HT-29 (cell line): ENCODE measurements around the gene SIK2. TPM values are rescaled to one million over a fixed set of nuclear protein-coding genes. Genes with fewer than 3 reads are reported as not detected.
"Not testable (repeated sequence)": the region's sequence is repeated elsewhere in the genome, so short reads cannot be mapped to it uniquely, and the experiment has no call there.

Experiments used
- DNase-seq: peaks from one replicate; pipeline ENCODE4 v3.0.0-alpha.2; 2015; ENCODE audit warnings: low spot score
- total RNA-seq: library from RNA; depleted of rRNA; stranded (reverse); fragments of >200 nt; shearing (Covaris generic); gene quantifications from 2 replicates; pipeline ENCODE4 v1.2.3, GENCODE V29; 2014

SIK2 gene
- total RNA-seq, 1 experiment from 2014 or later: 11.4 TPM

GRCh38 chr11:111657905-111658304, 55.7 kb downstream of the SIK2 start:
- not testable (repeated sequence) for DNase-seq

- DNase-seq: not testable (repeated sequence)
Measured at GRCh38 chr11:111658493-111658892, 56.2 kb downstream of the SIK2 start.

- DNase-seq: no peak
Measured at GRCh38 chr11:111659201-111660115, 57.2 kb downstream of the SIK2 start.

GRCh38 chr11:111660822-111661221, 58.6 kb downstream of the SIK2 start:
- no peak for DNase-seq

DNA sequence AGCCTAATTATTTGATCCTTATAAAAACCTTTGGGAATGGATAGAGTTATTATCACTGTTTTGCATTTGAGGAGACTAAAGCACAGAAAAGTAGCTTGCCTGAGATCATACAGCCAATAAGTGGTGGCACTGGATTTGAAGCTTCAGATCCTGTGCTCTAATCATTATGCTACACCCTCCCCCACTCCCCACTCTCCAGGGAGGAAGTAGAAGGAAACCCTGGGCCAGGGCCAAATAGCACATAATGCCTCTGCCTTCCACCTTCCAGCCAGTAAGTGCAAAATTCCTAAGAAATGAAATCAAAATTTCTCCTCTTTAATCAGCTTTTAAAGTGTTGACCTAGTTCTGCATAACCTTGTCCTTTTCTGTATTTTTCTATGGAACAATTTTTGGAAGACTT, 61.6 kb downstream of the SIK2 start:
- peak; percentile 37 for DNase-seq

DNA sequence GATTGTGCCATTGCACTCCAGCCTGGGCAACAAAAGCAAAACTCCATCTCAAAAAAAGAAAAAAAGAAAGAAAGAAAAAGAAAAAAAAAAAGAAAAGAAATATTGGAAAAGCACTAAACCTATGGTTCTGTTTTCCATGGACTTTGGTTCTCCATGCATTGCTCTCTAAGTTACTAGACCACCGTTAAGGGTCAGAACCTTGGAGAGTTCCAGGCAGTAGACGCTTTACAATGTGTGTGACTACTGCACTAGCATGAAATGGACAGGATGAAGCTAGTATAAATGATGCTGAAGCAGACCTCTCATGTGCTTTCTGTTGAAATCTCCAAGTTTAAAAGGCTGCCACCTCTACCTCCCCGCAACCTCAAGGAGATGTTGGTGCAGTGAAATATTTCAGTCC, 63.5 kb downstream of the SIK2 start:
- DNase-seq: peak; percentile 60

DNA sequence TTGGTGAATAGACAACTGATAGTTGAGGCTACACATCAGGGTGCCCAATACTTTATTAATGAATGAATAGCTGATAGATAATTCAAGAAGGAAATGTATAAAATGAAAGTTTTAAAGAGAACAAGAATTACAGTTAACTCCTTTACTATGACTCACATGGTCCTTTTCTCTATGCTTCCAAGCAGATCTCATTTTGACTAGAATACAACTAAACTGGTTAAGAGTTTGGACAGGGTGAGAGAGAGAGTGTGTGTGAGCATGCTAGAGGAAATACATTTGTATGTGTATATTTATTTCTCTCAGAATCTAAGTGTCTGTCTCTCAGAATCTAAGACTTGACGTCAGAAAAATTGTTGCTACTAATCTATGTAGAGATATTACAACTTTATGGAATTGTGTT, 66.7 kb downstream of the SIK2 start:
- no peak for DNase-seq

DNA sequence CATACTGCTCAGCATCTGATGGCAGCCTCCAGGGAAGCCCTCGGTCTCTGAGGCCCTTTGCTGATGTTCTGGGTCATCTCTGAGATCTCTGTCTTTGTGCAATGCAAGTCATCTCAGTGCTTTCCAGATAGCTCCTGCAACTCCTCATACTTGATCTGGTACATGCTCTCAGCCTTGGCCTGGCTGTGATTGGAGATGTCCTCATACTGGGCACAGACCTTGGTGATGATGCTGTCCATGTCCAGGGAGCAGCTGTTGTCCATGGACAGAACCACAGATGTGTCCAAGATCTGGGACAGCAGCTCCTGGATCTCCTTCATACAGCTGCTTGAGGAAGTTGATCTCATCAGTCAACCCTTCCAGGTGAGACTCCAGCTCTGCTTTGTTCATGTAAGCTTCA, 69.1 kb downstream of the SIK2 start:
- DNase-seq: no peak

GRCh38 chr11:111672949-111673348, 70.7 kb downstream of the SIK2 start:
- no peak for DNase-seq

GRCh38 chr11:111674941-111675340, 72.7 kb downstream of the SIK2 start:
- no peak for DNase-seq

GRCh38 chr11:111675891-111676290, 73.6 kb downstream of the SIK2 start:
- DNase-seq: no peak

DNA sequence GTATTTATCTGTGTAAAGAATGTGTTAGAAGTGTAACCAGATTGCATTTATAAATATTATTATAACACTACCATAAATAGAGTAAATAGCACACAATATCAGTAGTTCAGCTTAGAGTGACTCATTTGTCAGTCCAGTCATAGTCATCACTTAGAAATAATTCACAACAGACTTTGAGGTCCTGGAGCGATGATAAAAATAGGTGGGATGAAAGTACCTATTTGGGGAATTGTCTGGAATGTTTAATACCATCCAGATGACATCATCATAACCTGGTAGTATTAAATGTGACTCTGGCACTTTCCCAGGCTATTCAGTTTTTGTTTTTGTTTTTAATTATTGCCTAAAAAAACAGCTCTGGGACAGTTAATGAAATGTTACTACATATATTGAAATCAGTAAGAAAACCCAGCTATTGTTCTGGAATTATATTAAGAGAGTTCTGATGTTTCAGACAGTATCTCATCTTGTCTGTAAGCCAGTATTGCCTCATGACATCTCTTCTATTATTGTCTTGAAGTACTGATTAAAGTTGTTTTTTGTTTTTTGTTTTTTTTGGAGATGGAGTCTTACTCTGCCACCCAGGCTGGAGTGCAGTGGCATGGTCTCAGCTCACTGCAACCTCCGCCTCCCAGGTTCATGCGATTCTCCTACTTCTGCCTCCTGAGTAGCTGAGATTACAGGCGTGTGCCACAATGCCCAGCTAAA, 74.8 kb downstream of the SIK2 start:
- DNase-seq: no peak

- no peak for DNase-seq
Measured at GRCh38 chr11:111680486-111681175, 78.4 kb downstream of the SIK2 start.

DNA sequence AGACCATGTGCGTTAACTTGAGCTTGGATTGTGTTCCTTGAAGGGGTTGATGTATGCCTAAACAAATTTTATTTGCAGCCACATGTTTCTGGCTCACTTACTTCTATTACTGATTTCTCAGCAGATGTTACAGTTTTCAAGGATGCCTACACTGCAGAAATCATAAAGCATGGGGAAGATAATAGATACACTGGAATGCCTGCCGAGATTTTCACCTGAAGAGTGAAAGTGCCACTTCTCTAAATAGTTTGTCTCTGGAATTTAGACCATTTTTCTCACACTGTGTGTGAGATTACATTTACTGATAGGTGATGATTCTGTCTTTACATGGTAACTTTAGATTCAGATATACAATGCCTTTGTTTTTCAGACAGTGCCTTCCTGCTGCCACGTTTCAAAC, 81.6 kb downstream of the SIK2 start:
- DNase-seq: no peak

DNA sequence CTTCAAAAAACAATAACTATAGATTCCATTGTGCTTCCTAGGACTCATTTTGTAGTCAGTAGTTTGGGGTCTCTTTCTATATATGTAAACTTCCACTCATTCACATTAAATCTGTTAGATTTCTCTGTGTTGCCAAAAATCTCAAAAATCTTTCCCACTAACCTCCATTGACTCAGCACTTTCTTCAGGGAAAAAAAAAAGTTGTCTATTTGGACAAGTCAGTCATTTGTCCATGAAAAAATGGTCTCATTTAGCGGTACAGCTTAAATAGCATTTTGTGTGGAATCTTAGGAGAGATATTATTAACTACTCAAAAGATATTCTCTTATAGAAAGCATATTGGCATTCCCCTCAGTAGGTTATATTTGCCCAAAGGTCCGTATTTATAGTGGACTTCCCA, 82.0 kb downstream of the SIK2 start:
- DNase-seq: no peak

DNA sequence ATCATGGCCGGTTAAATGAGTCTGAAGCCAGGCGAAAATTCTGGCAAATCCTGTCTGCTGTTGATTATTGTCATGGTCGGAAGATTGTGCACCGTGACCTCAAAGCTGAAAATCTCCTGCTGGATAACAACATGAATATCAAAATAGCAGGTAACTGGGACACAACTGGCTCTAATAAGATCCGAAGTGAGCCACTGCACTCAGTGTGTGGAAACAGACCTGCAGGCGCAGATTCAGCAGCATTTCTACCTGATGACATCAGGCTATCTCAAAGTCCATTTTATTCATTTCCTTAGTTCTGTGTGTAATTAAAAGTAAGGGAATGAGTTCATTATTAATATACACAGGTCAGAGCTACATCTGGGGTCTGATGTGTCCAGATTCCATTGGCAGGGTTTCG, 85.8 kb downstream of the SIK2 start:
- DNase-seq: no peak

DNA sequence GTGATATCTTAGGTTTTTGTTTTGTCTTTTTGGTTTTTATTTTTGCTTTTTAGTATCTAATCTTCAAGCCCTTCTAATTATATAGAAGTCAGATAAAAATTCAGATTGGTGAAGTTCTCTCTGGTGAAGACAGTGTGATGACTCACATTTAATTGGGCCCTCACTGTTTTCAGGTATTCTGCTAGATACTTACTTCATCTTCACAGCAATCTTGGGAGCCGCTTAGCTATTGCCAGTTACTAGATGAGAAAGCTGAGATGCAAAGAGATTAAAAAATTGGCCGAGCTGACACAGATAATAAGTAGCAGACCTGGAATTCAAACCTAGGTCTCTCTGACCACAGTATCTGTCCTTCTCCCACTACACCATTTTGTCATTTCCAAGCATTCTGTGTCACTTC, 88.9 kb downstream of the SIK2 start:
- no peak for DNase-seq

DNA sequence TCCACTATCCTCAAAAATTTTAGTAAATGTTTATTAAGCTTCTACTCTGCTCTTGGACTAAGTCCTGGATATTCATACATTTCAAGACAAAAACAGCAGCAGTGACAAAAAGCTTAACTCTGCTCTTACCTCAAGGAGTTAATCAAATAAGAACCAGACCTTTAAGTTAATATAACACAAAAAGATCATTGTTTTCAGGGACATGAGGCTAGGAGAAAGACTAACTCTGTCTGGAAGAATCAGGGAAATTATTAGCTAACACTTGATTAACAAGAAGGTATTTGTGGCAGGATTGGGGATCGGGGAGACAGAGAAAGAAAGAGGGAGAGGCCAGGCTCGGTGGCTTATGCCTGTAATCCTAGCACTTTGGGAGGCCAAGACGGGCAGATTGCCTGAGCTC, 89.5 kb downstream of the SIK2 start:
- DNase-seq: no peak

DNA sequence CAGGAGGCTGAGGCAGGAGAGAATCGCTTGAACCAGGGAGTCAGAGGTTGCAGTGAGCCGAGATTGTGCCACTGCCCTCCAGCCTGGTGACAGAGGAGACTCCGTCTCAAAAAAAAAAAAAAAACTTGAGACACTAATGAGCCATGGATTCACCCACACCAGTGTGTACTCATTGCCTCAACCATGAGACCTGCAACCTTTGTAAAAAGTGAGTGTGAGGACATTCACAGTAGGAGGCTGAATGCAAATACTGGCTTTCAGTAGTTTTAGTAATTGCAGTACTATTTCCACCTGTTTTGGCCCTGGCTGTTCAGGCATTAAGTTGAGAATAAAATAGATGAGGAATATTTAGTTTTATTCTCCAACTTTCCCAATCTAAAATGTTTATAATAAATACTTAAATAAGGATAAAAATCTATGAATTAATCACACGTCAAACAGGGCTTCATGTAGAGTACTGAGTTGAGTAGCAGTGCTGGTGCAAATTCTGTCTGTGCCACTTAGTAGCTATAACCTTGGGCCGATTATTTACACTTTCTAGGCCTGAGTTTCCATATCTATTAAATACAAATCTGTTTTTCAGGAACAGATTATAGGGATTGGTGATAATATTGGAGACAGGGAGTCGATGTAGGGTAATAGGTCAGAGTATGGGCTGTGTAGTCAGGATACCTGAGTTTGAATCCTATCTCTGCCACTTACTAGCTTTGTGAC, 91.1 kb downstream of the SIK2 start:
- no peak for DNase-seq

DNA sequence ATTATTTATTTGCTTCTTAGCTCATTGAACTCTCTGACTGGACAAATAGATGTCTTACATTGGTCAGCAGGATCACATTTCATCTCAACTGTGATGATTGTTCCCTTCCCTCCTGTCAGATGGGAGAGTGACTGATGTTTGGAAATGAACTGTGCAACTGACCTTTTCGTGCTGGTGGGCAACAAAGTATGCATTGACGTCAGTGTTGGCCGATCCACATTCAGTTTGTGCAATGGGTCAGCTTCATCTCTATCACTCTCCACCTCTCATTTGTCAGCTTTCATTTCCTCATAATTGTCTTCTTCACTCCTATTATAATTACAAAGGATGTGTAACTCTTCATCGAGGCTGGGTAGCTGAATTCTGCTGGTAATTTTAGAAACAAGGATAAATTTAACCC, 92.6 kb downstream of the SIK2 start:
- no peak for DNase-seq

- no peak for DNase-seq
Measured at GRCh38 chr11:111696556-111696955, 94.3 kb downstream of the SIK2 start.

GRCh38 chr11:111697933-111698371, 95.7 kb downstream of the SIK2 start:
- no peak for DNase-seq
